Activated CD4-positive, alpha-beta T cell treated with anti-CD3 and anti-CD28 coated beads for 36 hours (primary cell): ENCODE results near the gene EHBP1. TPM values are rescaled to one million over a fixed set of nuclear protein-coding genes. Genes with fewer than 3 reads are reported as not detected.

Source experiments
- ATAC-seq: fragments of 200-7000 bp; cut with Tn5 transposase; one replicate; pipeline ENCODE4 v1.10.0; 2021; ENCODE audit warnings: mild to moderate bottlenecking, moderate library complexity
- CTCF ChIA-PET: fragments of 350-600 bp; sonication (Branson Sonifier 250); formaldehyde crosslinking; loops from one replicate; lab custom pipeline; 2021; ENCODE audit warnings: antibody characterized with exemption; lab: Charles Lee
- POLR2A ChIA-PET: fragments of 350-600 bp; sonication (Branson Sonifier 250); formaldehyde crosslinking; loops from one replicate; lab custom pipeline; 2021; ENCODE audit warnings: antibody characterized with exemption, inconsistent platforms; lab: Charles Lee
- DNase-seq: peaks from one replicate; pipeline ENCODE4 v3.0.0-alpha.2; 2020
- H3K27ac Mint-ChIP-seq: one replicate; pipeline ENCODE4 v1.8.0; 2021; ENCODE audit warnings: mixed read lengths
- H3K27me3 Mint-ChIP-seq: one replicate; pipeline ENCODE4 v1.8.0; 2021; ENCODE audit warnings: mixed read lengths
- H3K36me3 Mint-ChIP-seq: one replicate; pipeline ENCODE4 v1.8.0; 2021; ENCODE audit warnings: low read depth, mixed read lengths
- H3K4me1 Mint-ChIP-seq: one replicate; pipeline ENCODE4 v1.8.0; 2021; ENCODE audit warnings: mixed read lengths
- H3K4me3 Mint-ChIP-seq: one replicate; pipeline ENCODE4 v1.8.0; 2021; ENCODE audit warnings: mild to moderate bottlenecking, moderate library complexity, mixed read lengths
- H3K9me3 Mint-ChIP-seq: one replicate; pipeline ENCODE4 v1.8.0; 2021; ENCODE audit warnings: low read depth, mixed read lengths
- intact Hi-C, 2 experiments: fragments of 100-400 bp; cut with DNase I in 1 of 2; cut with micrococcal nuclease in 1 of 2; formaldehyde crosslinking; loops; one replicate each; pipeline versions ENCODE4 v1.14.2 to v1.15.1; 2022 to 2024; cut with DNase I, micrococcal nuclease
- total RNA-seq, 2 experiments: library from RNA; stranded (reverse); gene quantifications; one replicate each; pipeline ENCODE4 v1.2.3, GENCODE V29; 2021

Gene EHBP1
- total RNA-seq, 2 experiments from 2014 or later, result 27.3 to 28.5 TPM

GRCh38 chr2:62824388-62824787 is 118.9 kb downstream of the EHBP1 start:
- H3K27ac Mint-ChIP-seq, result no peak overlapping the region
- no peaks in the 10 kb centered on the region for H3K27me3 Mint-ChIP-seq

GRCh38 chr2:62826141-62826540 is 120.6 kb downstream of the EHBP1 start:
- no peaks in the 10 kb centered on the region for H3K4me1 Mint-ChIP-seq
- H3K9me3 Mint-ChIP-seq, result no peaks in the 10 kb centered on the region
- DNase-seq (no peak), ATAC-seq (no peak)
- intact Hi-C loops, result no loop called here
- ChIA-PET POLR2A (no interaction called here), CTCF (interaction anchor here (1.0 kb wide), 1 partner anchor 11 kb away, joined by 3 read pairs; no protein-coding TSS in a partner anchor)
- H3K27me3 Mint-ChIP-seq, result no peaks in the 10 kb centered on the region
- peaks cover 37% of the 10 kb centered on the region for H3K36me3 Mint-ChIP-seq
- H3K27ac Mint-ChIP-seq, result no peak overlapping the region
- no peak overlapping the region for H3K4me3 Mint-ChIP-seq

More at GRCh38 chr2:62824388-62824787, 118.9 kb downstream of the EHBP1 start:
- ATAC-seq (no peak), DNase-seq (no peak)
- ChIA-PET POLR2A (no interaction called here), CTCF (interaction anchor here (0.9 kb wide), 1 partner anchor 9 kb away, joined by 3 read pairs; no protein-coding TSS in a partner anchor)
- Mint-ChIP-seq H3K36me3 (peaks cover 31% of the 10 kb centered on the region), H3K4me3 (no peak overlapping the region), H3K9me3 (no peaks in the 10 kb centered on the region), H3K4me1 (no peaks in the 10 kb centered on the region)
- intact Hi-C loops, result no loop called here

- CTCF ChIA-PET, result no interaction called here
- intact Hi-C loops, result no loop called here
- no peaks in the 10 kb centered on the region for H3K27me3 Mint-ChIP-seq
Observed at GRCh38 chr2:62826953-62827675, 121.6 kb downstream of the EHBP1 start.

GRCh38 chr2:62831729-62832128 is 126.2 kb downstream of the EHBP1 start:
- Mint-ChIP-seq H3K27ac (peak overlapping the region; percentile 13), H3K36me3 (peaks cover 54% of the 10 kb centered on the region), H3K27me3 (no peaks in the 10 kb centered on the region), H3K9me3 (peaks cover 4% of the 10 kb centered on the region), H3K4me1 (peaks cover 7% of the 10 kb centered on the region), H3K4me3 (no peak overlapping the region)
- DNase-seq (no peak), ATAC-seq (peak; percentile 90)
- ChIA-PET CTCF (no interaction called here), POLR2A (interaction anchor here (0.6 kb wide), 1 partner anchor 33 kb away, joined by 4 read pairs; no protein-coding TSS in a partner anchor)
- intact Hi-C loops, result no loop called here

More at GRCh38 chr2:62826953-62827675, 121.6 kb downstream of the EHBP1 start:
- H3K36me3 Mint-ChIP-seq, result peaks cover 43% of the 10 kb centered on the region
- no peaks in the 10 kb centered on the region for H3K9me3 Mint-ChIP-seq
- no peak for DNase-seq
- no peak overlapping the region for H3K27ac Mint-ChIP-seq
- peaks cover 7% of the 10 kb centered on the region for H3K4me1 Mint-ChIP-seq
- no peak overlapping the region for H3K4me3 Mint-ChIP-seq
- no peak for ATAC-seq
- POLR2A ChIA-PET, result no interaction called here

- intact Hi-C loops, result no loop called here
- no peak overlapping the region for H3K27ac Mint-ChIP-seq
- no peaks in the 10 kb centered on the region for H3K27me3 Mint-ChIP-seq
- CTCF ChIA-PET, result interaction anchor here (0.5 to 1.3 kb wide), 2 partner anchors 12 to 746 kb away, joined by 3 to 7 read pairs; no protein-coding TSS in a partner anchor
- POLR2A ChIA-PET, result no interaction called here
- no peaks in the 10 kb centered on the region for H3K4me1 Mint-ChIP-seq
- H3K4me3 Mint-ChIP-seq, result no peak overlapping the region
- H3K36me3 Mint-ChIP-seq, result peaks cover 16% of the 10 kb centered on the region
- peaks cover 4% of the 10 kb centered on the region for H3K9me3 Mint-ChIP-seq
- ATAC-seq (no peak), DNase-seq (no peak)
Observed at GRCh38 chr2:62844311-62845090, 139.0 kb downstream of the EHBP1 start.

- H3K9me3 Mint-ChIP-seq, result peaks cover 4% of the 10 kb centered on the region
- ChIA-PET CTCF (interaction anchor here (1.3 kb wide), 1 partner anchor 12 kb away, joined by 7 read pairs; no protein-coding TSS in a partner anchor), POLR2A (interaction anchor here (0.5 kb wide), 1 partner anchor 775 kb away, joined by 3 read pairs; no protein-coding TSS in a partner anchor)
- intact Hi-C loops, result no loop called here
- peaks cover 20% of the 10 kb centered on the region for H3K36me3 Mint-ChIP-seq
- no peak overlapping the region for H3K4me3 Mint-ChIP-seq
- ATAC-seq (no peak), DNase-seq (no peak)
- no peaks in the 10 kb centered on the region for H3K4me1 Mint-ChIP-seq
- H3K27ac Mint-ChIP-seq, result no peak overlapping the region
- no peaks in the 10 kb centered on the region for H3K27me3 Mint-ChIP-seq
Observed at GRCh38 chr2:62845256-62845655, 139.7 kb downstream of the EHBP1 start.

GRCh38 chr2:62852254-62852653 is 146.7 kb downstream of the EHBP1 start:
- CTCF ChIA-PET, result no interaction called here

GRCh38 chr2:62854600-62855514 is 149.3 kb downstream of the EHBP1 start:
- H3K4me1 Mint-ChIP-seq, result no peaks in the 10 kb centered on the region
- no peaks in the 10 kb centered on the region for H3K9me3 Mint-ChIP-seq
- no peak overlapping the region for H3K4me3 Mint-ChIP-seq
- peaks cover 13% of the 10 kb centered on the region for H3K36me3 Mint-ChIP-seq
- ATAC-seq (no peak), DNase-seq (no peak)
- ChIA-PET POLR2A (no interaction called here), CTCF (interaction anchor here (0.8 kb wide), 1 partner anchor 59 kb away, joined by 3 read pairs; no protein-coding TSS in a partner anchor)
- intact Hi-C loops, result no loop called here
- no peaks in the 10 kb centered on the region for H3K27me3 Mint-ChIP-seq
- H3K27ac Mint-ChIP-seq, result no peak overlapping the region

More at GRCh38 chr2:62852254-62852653, 146.7 kb downstream of the EHBP1 start:
- Mint-ChIP-seq H3K9me3 (no peaks in the 10 kb centered on the region), H3K4me3 (no peak overlapping the region), H3K27me3 (no peaks in the 10 kb centered on the region), H3K36me3 (peaks cover 20% of the 10 kb centered on the region), H3K27ac (no peak overlapping the region), H3K4me1 (no peaks in the 10 kb centered on the region)
- POLR2A ChIA-PET, result no interaction called here
- ATAC-seq (no peak), DNase-seq (no peak)
- intact Hi-C loops, result no loop called here

GRCh38 chr2:62856228-62857040 is 150.9 kb downstream of the EHBP1 start:
- Mint-ChIP-seq H3K4me1 (no peaks in the 10 kb centered on the region), H3K9me3 (no peaks in the 10 kb centered on the region), H3K36me3 (peaks cover 11% of the 10 kb centered on the region), H3K27ac (no peak overlapping the region), H3K27me3 (no peaks in the 10 kb centered on the region), H3K4me3 (no peak overlapping the region)
- no peak for ATAC-seq
- DNase-seq, result no peak
- ChIA-PET POLR2A (no interaction called here), CTCF (interaction anchor here (0.7 kb wide), 1 partner anchor 849 kb away, joined by 3 read pairs; no protein-coding TSS in a partner anchor)
- intact Hi-C loops, result no loop called here

- DNase-seq (no peak), ATAC-seq (no peak)
- Mint-ChIP-seq H3K27me3 (no peaks in the 10 kb centered on the region), H3K4me3 (no peak overlapping the region), H3K9me3 (no peaks in the 10 kb centered on the region), H3K4me1 (no peaks in the 10 kb centered on the region), H3K27ac (no peak overlapping the region), H3K36me3 (peaks cover 12% of the 10 kb centered on the region)
- POLR2A ChIA-PET, result no interaction called here
- CTCF ChIA-PET, result no interaction called here
- intact Hi-C loops, result no loop called here
Observed at GRCh38 chr2:62857139-62857931, 151.8 kb downstream of the EHBP1 start.
